ENCODE results near the gene MPLKIP.

DNA sequence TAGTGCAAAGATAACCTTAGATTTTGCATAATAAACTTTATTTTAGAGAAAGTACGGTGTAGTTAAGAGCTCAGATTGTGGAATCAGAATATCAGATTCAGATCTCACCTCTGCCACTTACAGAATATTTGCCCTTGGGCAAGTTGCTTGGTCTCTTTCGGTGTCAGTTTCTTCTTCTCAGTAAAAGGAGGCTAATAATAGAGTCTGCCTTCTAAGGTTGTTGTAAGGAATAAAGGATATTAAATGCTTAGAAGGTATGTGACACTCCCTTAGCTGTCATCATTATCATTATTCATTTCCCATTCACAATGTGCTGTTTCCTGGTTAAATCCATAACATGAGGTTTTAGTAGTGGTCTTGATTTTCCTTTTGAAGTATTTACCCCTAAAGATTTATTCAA is 42.2 kb downstream of the MPLKIP start:
- TF ChIP-seq, protein P1, sequence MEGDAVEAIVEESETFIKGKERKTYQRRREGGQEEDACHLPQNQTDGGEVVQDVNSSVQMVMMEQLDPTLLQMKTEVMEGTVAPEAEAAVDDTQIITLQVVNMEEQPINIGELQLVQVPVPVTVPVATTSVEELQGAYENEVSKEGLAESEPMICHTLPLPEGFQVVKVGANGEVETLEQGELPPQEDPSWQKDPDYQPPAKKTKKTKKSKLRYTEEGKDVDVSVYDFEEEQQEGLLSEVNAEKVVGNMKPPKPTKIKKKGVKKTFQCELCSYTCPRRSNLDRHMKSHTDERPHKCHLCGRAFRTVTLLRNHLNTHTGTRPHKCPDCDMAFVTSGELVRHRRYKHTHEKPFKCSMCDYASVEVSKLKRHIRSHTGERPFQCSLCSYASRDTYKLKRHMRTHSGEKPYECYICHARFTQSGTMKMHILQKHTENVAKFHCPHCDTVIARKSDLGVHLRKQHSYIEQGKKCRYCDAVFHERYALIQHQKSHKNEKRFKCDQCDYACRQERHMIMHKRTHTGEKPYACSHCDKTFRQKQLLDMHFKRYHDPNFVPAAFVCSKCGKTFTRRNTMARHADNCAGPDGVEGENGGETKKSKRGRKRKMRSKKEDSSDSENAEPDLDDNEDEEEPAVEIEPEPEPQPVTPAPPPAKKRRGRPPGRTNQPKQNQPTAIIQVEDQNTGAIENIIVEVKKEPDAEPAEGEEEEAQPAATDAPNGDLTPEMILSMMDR (IDR thresholded peaks at IDR 0.05 in 8 of 11, conservative IDR thresholded peaks at IDR 0.05 in 3 of 11) = no peak
- TF ChIP-seq POLR2A (IDR thresholded peaks at IDR 0.05) (no peak), POLR2AphosphoS5 (IDR thresholded peaks at IDR 0.05) (no peak)
